Vagina (tissue), 2 donors: Measurements from ENCODE around the gene DNAL1.

Experiments
- CTCF ChIP-seq, 3 experiments: fragments of 450-650 bp in 2 of 3; fragments of 200-600 bp in 1 of 3; sonication (generic) in 1 of 3; IDR thresholded peaks; one replicate each; pipeline ENCODE4 v1.5.1; 2017 to 2019; ENCODE audit warnings: antibody characterized with exemption in 3 of 3, mild to moderate bottlenecking in 2 of 3, moderate library complexity in 2 of 3
- POLR2A ChIP-seq, 2 donors: fragments of 450-650 bp; IDR thresholded peaks; one replicate each; pipeline ENCODE4 v1.6.1; 2017; ENCODE audit warnings: antibody characterized with exemption in 2 of 2, mild to moderate bottlenecking in 2 of 2, moderate library complexity in 2 of 2
- POLR2AphosphoS5 ChIP-seq, 2 donors: sonication (generic); formaldehyde crosslinking; IDR thresholded peaks; one replicate each; pipeline ENCODE4 v1.9.0; 2017; ENCODE audit warnings: antibody characterized with exemption in 2 of 2, mild to moderate bottlenecking in 2 of 2, low read depth in 1 of 2; ENCODE audit not compliant: insufficient read depth in 1 of 2

GRCh38 chr14:73720636-73721035 lies 75.8 kb downstream of the DNAL1 start:
- no peak for TF ChIP-seq CTCF (IDR thresholded peaks at IDR 0.05)
- no peak for TF ChIP-seq POLR2A (IDR thresholded peaks at IDR 0.05)
- no peak for TF ChIP-seq POLR2AphosphoS5 (IDR thresholded peaks at IDR 0.05; ENCODE audit: insufficient read depth in 1 of 2, low read depth in 1 of 2)
